ENCODE measurements around the gene FUT6.

- TF ChIP-seq CREB5 (CRISPR knock-in tag; IDR thresholded peaks at IDR 0.05; ENCODE audit: low read depth) (no peak), CSDC2 (CRISPR knock-in tag; IDR thresholded peaks at IDR 0.05) (no peak), CSRNP3 (CRISPR knock-in tag; IDR thresholded peaks at IDR 0.05) (no peak), PATZ1 (CRISPR knock-in tag; IDR thresholded peaks at IDR 0.05; ENCODE audit: borderline replicate concordance) (no peak), OSR1 (CRISPR knock-in tag; IDR thresholded peaks at IDR 0.05) (no peak), ISL1 (CRISPR knock-in tag; IDR thresholded peaks at IDR 0.05) (no peak), ARNTL (CRISPR knock-in tag; IDR thresholded peaks at IDR 0.05; ENCODE audit: borderline replicate concordance, low read depth) (no peak), RARB (CRISPR knock-in tag; IDR thresholded peaks at IDR 0.05) (no peak), ZNF8 (CRISPR knock-in tag; IDR thresholded peaks at IDR 0.05) (no peak), ZC3H10 (CRISPR knock-in tag; IDR thresholded peaks at IDR 0.05) (no peak), ZNF70 (CRISPR knock-in tag; IDR thresholded peaks at IDR 0.05) (no peak), ZNF565 (CRISPR knock-in tag; conservative IDR thresholded peaks at IDR 0.05; ENCODE audit: low read depth) (no peak), SNAI2 (CRISPR knock-in tag; IDR thresholded peaks at IDR 0.05) (no peak)
Observed at GRCh38 chr19:5829567-5830310, 9.8 kb downstream of the FUT6 start.
